IgD-negative memory B cell (primary cell): ENCODE results near the gene PCDHGA3. TPM values are rescaled to one million over a fixed set of nuclear protein-coding genes. Genes with fewer than 3 reads are reported as not detected.
A peak's percentile ranks its signal among the peaks of the same experiment; 100 is the strongest.
"Not testable (repeated sequence)": the region's sequence is repeated elsewhere in the genome, so short reads cannot be mapped to it uniquely, and the experiment has no call there.

ENCODE experiments used
- H3K27ac Mint-ChIP-seq, 3 donors: one replicate each; pipeline ENCODE4 v1.8.0; 2020 to 2022; ENCODE audit warnings: mild to moderate bottlenecking in 3 of 3, mixed read lengths in 3 of 3, moderate library complexity in 1 of 3
- H3K27me3 Mint-ChIP-seq: one replicate; pipeline ENCODE4 v1.8.0; 2021; ENCODE audit warnings: mixed read lengths
- H3K36me3 Mint-ChIP-seq: one replicate; pipeline ENCODE4 v1.8.0; 2020; ENCODE audit warnings: mild to moderate bottlenecking, mixed read lengths
- H3K4me1 Mint-ChIP-seq, 3 donors: one replicate each; pipeline ENCODE4 v1.8.0; 2020 to 2022; ENCODE audit warnings: mixed read lengths in 3 of 3, mild to moderate bottlenecking in 1 of 3
- H3K4me3 Mint-ChIP-seq, 4 donors: one replicate each; pipeline ENCODE4 v1.8.0; 2020 to 2022; ENCODE audit warnings: mild to moderate bottlenecking in 4 of 4, mixed read lengths in 4 of 4, moderate library complexity in 3 of 4
- H3K9me3 Mint-ChIP-seq, 3 donors: one replicate each; pipeline ENCODE4 v1.8.0; 2020 to 2021; ENCODE audit warnings: mixed read lengths in 3 of 3, mild to moderate bottlenecking in 1 of 3
- polyA plus RNA-seq: library from polyadenylated mRNA; unstranded; fragments of 300-500 nt; fragmentation: Illumina TruSeq; gene quantifications from one replicate; pipeline ENCODE4 v1.2.3, GENCODE V29; 2021

The PCDHGA3 gene
- polyA plus RNA-seq, 1 donor from 2014 or later: 0.23 TPM

DNA sequence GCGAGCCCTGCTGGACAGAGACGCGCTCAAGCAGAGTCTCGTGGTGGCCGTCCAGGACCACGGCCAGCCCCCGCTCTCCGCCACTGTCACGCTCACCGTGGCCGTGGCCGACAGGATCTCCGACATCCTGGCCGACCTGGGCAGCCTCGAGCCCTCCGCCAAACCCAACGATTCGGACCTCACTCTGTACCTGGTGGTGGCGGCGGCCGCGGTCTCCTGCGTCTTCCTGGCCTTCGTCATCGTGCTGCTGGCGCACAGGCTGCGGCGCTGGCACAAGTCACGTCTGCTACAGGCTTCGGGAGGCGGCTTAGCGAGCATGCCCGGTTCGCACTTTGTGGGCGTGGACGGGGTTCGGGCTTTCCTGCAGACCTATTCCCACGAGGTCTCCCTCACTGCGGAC is 11.1 kb upstream of the PCDHGA3 start:
- not testable (repeated sequence) for H3K36me3 Mint-ChIP-seq, H3K4me1 Mint-ChIP-seq, H3K27ac Mint-ChIP-seq, H3K4me3 Mint-ChIP-seq
- Mint-ChIP-seq H3K27me3 (peaks cover 58% of the 10 kb centered on the region), H3K9me3 (peaks cover 12 to 40% (median 27%) of the 10 kb centered on the region in 3 donors)

DNA sequence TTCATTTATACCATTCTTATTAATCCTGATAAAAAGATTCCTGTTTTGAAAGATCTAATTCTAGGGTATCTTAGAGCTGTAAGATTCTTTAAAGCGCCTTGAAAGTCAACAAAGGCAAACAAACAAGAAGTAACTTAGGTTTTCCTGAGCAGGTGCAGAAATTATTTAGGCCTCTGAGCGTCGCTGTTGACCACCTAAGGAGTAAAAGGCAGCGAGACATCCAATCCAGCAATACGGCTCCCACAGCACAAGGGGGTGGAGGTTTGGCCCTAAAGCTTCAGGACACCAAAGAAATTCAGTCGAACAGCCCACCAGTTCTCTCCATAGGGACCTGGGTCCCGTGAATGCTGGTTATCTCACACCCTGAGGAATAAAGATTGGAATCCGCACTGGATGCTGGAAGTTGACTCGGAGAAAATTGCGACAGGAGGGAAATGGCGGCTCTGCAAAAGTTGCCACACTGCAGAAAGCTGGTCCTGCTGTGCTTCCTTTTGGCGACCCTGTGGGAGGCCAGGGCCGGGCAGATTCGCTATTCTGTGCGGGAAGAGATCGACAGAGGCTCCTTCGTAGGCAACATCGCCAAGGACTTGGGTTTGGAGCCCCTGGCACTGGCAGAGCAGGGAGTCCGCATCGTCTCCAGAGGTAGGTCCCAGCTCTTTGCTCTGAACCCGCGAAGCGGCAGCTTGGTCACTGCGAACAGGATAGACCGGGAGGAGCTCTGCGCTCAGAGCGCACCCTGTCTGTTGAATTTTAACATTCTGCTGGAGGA is 4.9 kb upstream of the PCDHGA3 start, which contains the start of gene PCDHGA2:
Gene PCDHGA2 (plus strand): TSS at position 223 of the 769 bp plus-strand sequence.
- Mint-ChIP-seq H3K9me3 (peaks cover 14 to 51% (median 51%) of the 10 kb centered on the region in 3 donors), H3K36me3 (peaks cover 6% of the 10 kb centered on the region), H3K27me3 (peaks cover 30% of the 10 kb centered on the region), H3K27ac (peak within 1 kb of the TSS in 2 of 3 donors; percentile 64 to 74), H3K4me3 (peak within 1 kb of the TSS in 2 of 4 donors; percentile 12 to 41), H3K4me1 (peaks cover 0 to 9% (median 2%) of the 10 kb centered on the region in 3 donors)

DNA sequence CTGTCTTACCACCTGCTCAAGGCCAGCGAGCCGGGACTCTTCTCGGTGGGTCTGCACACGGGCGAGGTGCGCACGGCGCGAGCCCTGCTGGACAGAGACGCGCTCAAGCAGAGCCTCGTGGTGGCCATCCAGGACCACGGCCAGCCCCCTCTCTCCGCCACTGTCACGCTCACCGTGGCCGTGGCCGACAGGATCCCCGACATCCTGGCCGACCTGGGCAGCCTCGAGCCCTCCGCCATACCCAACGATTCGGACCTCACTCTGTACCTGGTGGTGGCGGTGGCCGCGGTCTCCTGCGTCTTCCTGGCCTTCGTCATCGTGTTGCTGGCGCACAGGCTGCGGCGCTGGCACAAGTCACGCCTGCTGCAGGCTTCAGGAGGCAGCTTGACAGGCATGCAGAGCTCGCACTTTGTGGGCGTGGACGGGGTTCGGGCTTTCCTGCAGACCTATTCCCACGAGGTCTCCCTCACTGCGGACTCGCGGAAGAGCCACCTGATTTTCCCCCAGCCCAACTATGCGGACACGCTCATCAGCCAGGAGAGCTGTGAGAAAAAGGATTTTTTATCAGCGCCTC is 2.8 kb upstream of the PCDHGA3 start:
- H3K36me3 Mint-ChIP-seq: not testable (repeated sequence)
- peaks cover 13 to 44% (median 42%) of the 10 kb centered on the region in 3 donors for H3K9me3 Mint-ChIP-seq

DNA sequence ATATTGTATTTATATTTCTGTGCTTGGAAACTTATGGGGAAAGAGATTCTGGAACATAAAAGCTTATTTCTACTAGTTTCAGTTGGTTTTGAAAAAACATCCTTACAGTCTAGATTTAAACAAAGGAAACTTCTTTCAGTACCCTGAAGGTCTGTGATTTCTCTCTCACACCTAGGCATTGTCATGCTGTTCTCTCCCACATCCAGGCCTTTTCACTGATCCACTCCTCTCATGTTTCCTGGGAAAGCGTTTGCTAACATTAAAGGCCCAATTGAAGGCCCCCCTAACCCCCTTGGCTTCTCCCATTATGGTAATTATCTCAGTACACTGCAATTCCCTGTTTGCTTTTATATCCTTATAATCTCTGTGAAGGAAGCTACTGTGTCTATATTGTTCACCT is 856 bp upstream of the PCDHGA3 start:
- H3K4me1 Mint-ChIP-seq: peaks cover 0 to 4% (median 0%) of the 10 kb centered on the region in 3 donors
- H3K27me3 Mint-ChIP-seq: peaks cover 14% of the 10 kb centered on the region
- no peak overlapping the region for H3K27ac Mint-ChIP-seq
- peaks cover 12 to 33% (median 32%) of the 10 kb centered on the region in 3 donors for H3K9me3 Mint-ChIP-seq
- no peak overlapping the region for H3K4me3 Mint-ChIP-seq
- peaks cover 6% of the 10 kb centered on the region for H3K36me3 Mint-ChIP-seq

More for the DNA sequence above, 2.8 kb upstream of the PCDHGA3 start:
- H3K27ac Mint-ChIP-seq, H3K4me1 Mint-ChIP-seq, H3K4me3 Mint-ChIP-seq: not testable (repeated sequence)
- H3K27me3 Mint-ChIP-seq: peaks cover 23% of the 10 kb centered on the region

DNA sequence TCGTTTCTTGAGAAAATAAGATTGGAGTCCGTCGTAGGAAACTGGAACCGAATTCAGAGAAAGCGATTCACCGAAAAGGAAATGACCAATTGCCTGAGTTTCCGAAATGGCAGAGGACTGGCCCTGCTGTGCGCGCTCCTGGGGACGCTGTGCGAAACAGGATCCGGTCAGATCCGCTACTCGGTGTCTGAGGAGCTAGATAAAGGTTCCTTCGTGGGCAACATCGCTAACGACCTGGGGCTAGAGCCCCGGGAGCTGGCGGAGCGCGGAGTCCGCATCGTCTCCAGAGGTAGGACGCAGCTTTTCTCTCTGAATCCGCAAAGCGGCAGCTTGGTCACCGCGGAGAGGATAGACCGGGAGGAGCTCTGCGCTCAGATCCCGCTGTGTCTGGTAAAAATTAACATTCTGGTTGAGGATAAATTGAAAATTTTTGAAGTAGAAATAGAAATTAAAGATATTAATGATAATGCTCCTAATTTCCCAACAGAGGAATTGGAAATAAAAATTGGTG is 379 bp downstream of the PCDHGA3 start:
- Mint-ChIP-seq H3K27ac (no peak overlapping the region), H3K9me3 (peaks cover 12 to 24% (median 23%) of the 10 kb centered on the region in 3 donors), H3K36me3 (peaks cover 3% of the 10 kb centered on the region), H3K4me1 (peaks cover 0 to 2% (median 0%) of the 10 kb centered on the region in 3 donors), H3K4me3 (peak overlapping the region in 3 of 4 donors; percentile 5 to 88 (median 75)), H3K27me3 (peaks cover 17% of the 10 kb centered on the region)

DNA sequence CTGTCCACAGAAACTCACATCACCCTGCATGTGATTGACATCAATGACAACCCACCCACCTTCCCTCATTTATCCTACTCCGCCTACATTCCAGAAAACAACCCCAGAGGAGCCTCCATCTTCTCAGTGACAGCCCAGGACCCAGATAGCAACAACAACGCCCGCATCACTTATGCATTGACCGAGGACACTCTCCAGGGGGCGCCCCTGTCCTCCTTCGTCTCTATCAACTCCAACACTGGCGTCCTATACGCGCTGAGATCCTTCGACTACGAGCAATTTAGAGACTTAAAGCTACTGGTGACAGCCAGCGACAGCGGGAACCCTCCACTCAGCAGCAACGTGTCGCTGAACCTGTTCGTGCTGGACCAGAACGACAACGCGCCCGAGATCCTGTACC is 1.7 kb downstream of the PCDHGA3 start:
- peaks cover 10 to 25% (median 22%) of the 10 kb centered on the region in 3 donors for H3K9me3 Mint-ChIP-seq
- H3K27me3 Mint-ChIP-seq: peaks cover 23% of the 10 kb centered on the region

DNA sequence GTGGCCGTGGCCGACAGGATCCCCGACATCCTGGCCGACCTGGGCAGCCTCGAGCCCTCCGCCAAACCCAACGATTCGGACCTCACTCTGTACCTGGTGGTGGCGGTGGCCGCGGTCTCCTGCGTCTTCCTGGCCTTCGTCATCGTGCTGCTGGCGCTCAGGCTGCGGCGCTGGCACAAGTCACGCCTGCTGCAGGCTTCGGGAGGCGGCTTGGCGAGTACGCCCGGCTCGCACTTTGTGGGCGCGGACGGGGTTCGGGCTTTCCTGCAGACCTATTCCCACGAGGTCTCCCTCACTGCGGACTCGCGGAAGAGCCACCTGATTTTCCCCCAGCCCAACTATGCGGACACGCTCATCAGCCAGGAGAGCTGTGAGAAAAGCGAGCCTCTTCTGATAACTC is 2.4 kb downstream of the PCDHGA3 start:
- Mint-ChIP-seq H3K27me3 (peaks cover 24% of the 10 kb centered on the region), H3K9me3 (peaks cover 10 to 28% (median 24%) of the 10 kb centered on the region in 3 donors), H3K4me3 (peak overlapping the region in 1 of 4 donors; percentile 3)
- not testable (repeated sequence) for H3K4me1 Mint-ChIP-seq, H3K27ac Mint-ChIP-seq, H3K36me3 Mint-ChIP-seq

More for the DNA sequence above, 1.7 kb downstream of the PCDHGA3 start:
- Mint-ChIP-seq H3K36me3 (peaks cover 3% of the 10 kb centered on the region), H3K4me1 (peaks cover 0 to 3% (median 2%) of the 10 kb centered on the region in 3 donors), H3K4me3 (peak overlapping the region in 1 of 4 donors; percentile 70), H3K27ac (no peak overlapping the region)

DNA sequence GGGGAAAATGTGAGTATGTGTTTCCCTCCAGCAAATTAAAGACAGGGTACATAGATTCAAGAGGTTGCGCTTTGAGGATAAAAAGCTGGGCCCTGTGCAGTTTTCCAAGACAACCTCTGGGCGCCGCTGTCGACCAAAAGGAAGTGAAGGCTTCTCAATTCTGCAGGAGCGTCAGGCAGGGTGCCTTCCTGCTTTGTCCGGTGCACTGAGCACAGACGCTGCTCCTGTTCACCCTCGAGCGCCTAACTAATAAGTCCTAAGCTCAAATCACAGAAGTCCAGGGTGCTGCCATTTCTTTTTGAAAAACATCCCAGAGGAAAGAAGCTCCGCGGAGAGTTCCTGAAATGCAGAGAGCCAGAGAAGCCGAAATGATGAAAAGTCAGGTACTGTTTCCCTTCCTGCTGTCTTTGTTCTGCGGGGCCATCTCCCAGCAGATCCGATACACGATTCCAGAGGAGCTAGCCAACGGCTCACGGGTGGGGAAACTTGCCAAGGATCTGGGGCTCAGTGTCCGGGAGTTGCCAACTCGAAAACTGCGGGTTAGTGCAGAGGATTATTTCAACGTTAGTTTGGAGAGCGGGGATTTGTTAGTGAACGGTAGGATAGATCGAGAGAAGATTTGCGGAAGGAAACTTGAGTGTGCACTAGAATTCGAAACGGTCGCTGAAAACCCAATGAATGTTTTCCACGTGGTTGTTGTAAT is 6.4 kb downstream of the PCDHGA3 start, which contains the start of gene PCDHGB1:
Gene PCDHGB1 (plus strand): TSS at position 183 of the 703 bp plus-strand sequence. CDS start 162 bp downstream, at position 345.
- Mint-ChIP-seq H3K36me3 (peaks cover 3% of the 10 kb centered on the region), H3K9me3 (peaks cover 8 to 27% (median 23%) of the 10 kb centered on the region in 3 donors), H3K27ac (peak within 1 kb of the TSS; percentile 67 to 89 (median 83)), H3K4me1 (peaks cover 0 to 3% (median 2%) of the 10 kb centered on the region in 3 donors), H3K4me3 (peak within 1 kb of the TSS; percentile 58 to 89 (median 84)), H3K27me3 (peaks cover 25% of the 10 kb centered on the region)

DNA sequence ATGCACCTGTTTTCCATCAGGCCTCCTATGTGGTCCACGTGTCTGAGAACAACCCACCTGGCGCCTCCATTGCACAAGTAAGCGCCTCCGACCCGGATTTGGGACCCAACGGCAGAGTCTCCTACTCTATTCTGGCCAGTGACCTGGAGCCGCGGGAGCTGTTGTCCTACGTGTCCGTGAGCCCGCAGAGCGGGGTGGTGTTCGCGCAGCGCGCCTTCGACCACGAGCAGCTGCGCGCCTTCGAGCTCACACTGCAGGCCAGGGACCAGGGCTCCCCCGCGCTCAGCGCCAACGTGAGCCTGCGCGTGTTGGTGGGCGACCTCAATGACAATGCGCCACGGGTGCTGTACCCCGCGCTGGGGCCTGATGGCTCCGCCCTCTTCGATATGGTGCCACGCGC is 8.0 kb downstream of the PCDHGA3 start:
- no peak overlapping the region for H3K4me3 Mint-ChIP-seq
- peaks cover 1% of the 10 kb centered on the region for H3K36me3 Mint-ChIP-seq
- H3K27me3 Mint-ChIP-seq: peaks cover 33% of the 10 kb centered on the region
- H3K4me1 Mint-ChIP-seq: peaks cover 0 to 3% (median 1%) of the 10 kb centered on the region in 3 donors
- H3K27ac Mint-ChIP-seq: no peak overlapping the region
- peaks cover 6 to 34% (median 24%) of the 10 kb centered on the region in 3 donors for H3K9me3 Mint-ChIP-seq

DNA sequence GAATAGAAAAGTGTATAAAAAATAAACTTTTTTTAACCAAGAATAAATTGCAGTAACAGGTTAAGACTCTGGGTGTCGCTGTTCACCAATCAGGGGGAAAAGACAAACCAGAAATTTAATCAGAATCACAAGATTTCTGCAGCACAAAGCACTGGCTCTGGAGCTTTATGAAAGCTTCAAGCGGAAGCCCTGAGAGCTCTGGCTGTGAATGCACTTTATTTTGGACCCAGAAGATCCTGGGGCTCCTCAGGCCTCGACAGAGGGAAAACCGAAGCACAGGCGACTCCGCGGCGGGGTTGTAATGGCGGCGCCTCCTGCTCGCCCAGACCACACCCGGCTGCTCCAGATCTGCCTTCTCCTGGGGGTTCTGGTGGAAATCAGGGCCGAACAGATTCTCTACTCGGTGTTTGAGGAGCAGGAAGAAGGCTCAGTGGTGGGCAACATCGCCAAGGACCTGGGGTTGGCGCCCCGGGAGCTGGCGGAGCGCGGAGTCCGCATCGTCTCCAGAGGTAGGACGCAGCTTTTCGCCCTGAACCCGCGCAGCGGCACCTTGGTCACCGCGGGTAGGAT is 11.4 kb downstream of the PCDHGA3 start, which contains the start of gene PCDHGA4:
Gene PCDHGA4 (plus strand): TSS at position 122 of the 570 bp plus-strand sequence. CDS start 87 bp downstream, at position 209.
- Mint-ChIP-seq H3K36me3 (peaks cover 3% of the 10 kb centered on the region), H3K9me3 (peaks cover 6 to 32% (median 23%) of the 10 kb centered on the region in 3 donors), H3K27me3 (peaks cover 34% of the 10 kb centered on the region), H3K4me1 (peaks cover 2 to 5% (median 2%) of the 10 kb centered on the region in 3 donors), H3K4me3 (peak within 1 kb of the TSS in 3 of 4 donors; percentile 17 to 63 (median 45)), H3K27ac (peak within 1 kb of the TSS in 1 of 3 donors; percentile 6)

DNA sequence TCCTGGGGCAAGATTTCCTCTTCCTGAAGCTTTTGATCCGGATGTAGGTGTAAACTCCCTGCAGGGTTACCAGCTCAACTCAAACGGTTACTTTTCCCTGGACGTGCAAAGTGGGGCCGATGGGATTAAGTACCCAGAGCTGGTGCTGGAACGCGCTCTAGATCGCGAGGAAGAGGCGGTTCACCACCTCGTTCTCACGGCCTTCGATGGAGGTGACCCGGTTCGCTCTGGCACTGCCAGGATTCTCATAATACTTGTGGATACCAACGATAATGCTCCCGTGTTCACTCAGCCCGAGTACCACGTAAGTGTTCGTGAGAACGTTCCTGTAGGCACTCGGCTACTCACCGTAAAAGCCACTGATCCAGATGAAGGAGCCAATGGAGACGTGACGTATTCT is 12.0 kb downstream of the PCDHGA3 start:
- peak overlapping the region in 1 of 3 donors; percentile 6 for H3K27ac Mint-ChIP-seq
- H3K9me3 Mint-ChIP-seq: peaks cover 6 to 25% (median 25%) of the 10 kb centered on the region in 3 donors
- H3K36me3 Mint-ChIP-seq: peaks cover 3% of the 10 kb centered on the region
- peak overlapping the region in 2 of 4 donors; percentile 37 to 46 for H3K4me3 Mint-ChIP-seq
- peaks cover 2 to 8% (median 2%) of the 10 kb centered on the region in 3 donors for H3K4me1 Mint-ChIP-seq
- H3K27me3 Mint-ChIP-seq: peaks cover 36% of the 10 kb centered on the region

DNA sequence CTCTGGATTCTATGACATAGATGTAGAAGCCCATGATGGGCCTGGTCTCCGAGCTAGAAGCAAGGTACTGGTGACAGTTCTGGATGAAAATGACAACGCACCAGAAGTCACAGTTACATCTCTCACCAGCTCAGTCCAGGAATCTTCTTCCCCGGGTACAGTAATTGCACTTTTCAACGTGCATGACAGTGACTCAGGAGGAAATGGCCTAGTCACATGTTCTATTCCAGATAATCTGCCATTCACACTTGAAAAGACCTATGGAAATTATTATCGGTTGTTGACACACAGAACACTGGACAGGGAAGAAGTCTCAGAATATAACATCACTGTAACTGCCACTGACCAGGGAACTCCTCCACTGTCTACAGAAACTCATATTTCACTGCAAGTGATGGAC is 12.5 kb downstream of the PCDHGA3 start:
- Mint-ChIP-seq H3K9me3 (peaks cover 10 to 26% (median 24%) of the 10 kb centered on the region in 3 donors), H3K27me3 (peaks cover 40% of the 10 kb centered on the region), H3K4me1 (peaks cover 2 to 8% (median 2%) of the 10 kb centered on the region in 3 donors), H3K4me3 (no peak overlapping the region), H3K36me3 (peaks cover 5% of the 10 kb centered on the region), H3K27ac (peak overlapping the region in 1 of 3 donors; percentile 6)

DNA sequence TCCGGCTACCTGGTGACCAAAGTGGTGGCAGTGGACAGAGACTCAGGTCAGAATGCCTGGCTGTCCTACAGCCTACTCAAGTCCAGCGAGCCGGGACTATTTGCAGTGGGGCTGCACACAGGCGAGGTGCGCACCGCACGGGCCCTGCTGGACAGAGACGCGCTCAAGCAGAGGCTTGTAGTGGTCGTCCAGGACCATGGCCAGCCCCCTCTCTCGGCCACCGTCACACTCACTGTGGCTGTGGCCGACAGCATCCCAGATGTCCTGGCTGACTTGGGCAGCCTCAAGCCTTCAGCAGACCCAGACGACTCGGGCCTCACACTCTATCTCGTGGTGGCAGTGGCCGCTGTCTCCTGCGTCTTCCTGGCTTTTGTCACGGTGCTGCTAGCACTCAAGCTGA is 13.3 kb downstream of the PCDHGA3 start:
- no peak overlapping the region for H3K4me3 Mint-ChIP-seq
- H3K27me3 Mint-ChIP-seq: peaks cover 37% of the 10 kb centered on the region
- peaks cover 2 to 8% (median 2%) of the 10 kb centered on the region in 3 donors for H3K4me1 Mint-ChIP-seq
- H3K27ac Mint-ChIP-seq: no peak overlapping the region
- H3K9me3 Mint-ChIP-seq: peaks cover 12 to 27% (median 26%) of the 10 kb centered on the region in 3 donors
- peaks cover 5% of the 10 kb centered on the region for H3K36me3 Mint-ChIP-seq
